Ovary (tissue), 9 donors: Measurements from ENCODE around the gene CYP2S1. TPM values are rescaled to one million over a fixed set of nuclear protein-coding genes. Genes with fewer than 3 reads are reported as not detected.

Experiments used
- DNase-seq, 5 donors: peaks; one replicate each; pipeline ENCODE4 v3.0.0-alpha.2; 2019 to 2020
- H3K27ac ChIP-seq, 2 donors: fragments of 200-600 bp; one replicate each; pipeline versions ENCODE4 v1.5.1 to v1.8.0; 2019 to 2022
- H3K27me3 ChIP-seq: fragments of 200-600 bp; one replicate; pipeline ENCODE4 v1.8.0; 2022
- H3K36me3 ChIP-seq: fragments of 200-600 bp; sonication (generic); one replicate; pipeline ENCODE4 v1.5.1; 2019
- H3K4me1 ChIP-seq: one replicate; pipeline ENCODE4 v1.8.1; 2013; ENCODE audit warnings: mild to moderate bottlenecking, moderate library complexity; ENCODE audit not compliant: insufficient read depth
- H3K4me3 ChIP-seq: fragments of 200-600 bp; sonication (generic); one replicate; pipeline ENCODE4 v1.5.1; 2017
- H3K9me3 ChIP-seq, 2 donors: fragments of 200-600 bp in 1 of 2; sonication (generic) in 1 of 2; one replicate each; pipeline versions ENCODE4 v1.5.1 to v1.8.1; 2013 to 2019; ENCODE audit warnings: mild to moderate bottlenecking in 1 of 2, moderate library complexity in 1 of 2
- CTCF ChIP-seq, 3 donors: fragments of 450-650 bp in 2 of 3; fragments of 200-600 bp in 1 of 3; IDR thresholded peaks; one replicate each; pipeline versions ENCODE4 v1.5.1 to v1.8.0; 2016 to 2022; ENCODE audit warnings: antibody characterized with exemption in 3 of 3, mild to moderate bottlenecking in 1 of 3
- EP300 ChIP-seq: sonication (generic); formaldehyde crosslinking; IDR thresholded peaks from one replicate; pipeline ENCODE4 v1.6.1; 2017; ENCODE audit warnings: antibody characterized with exemption
- POLR2A ChIP-seq: fragments of 450-650 bp; IDR thresholded peaks from one replicate; pipeline ENCODE4 v1.6.1; 2017; ENCODE audit warnings: antibody characterized with exemption, mild to moderate bottlenecking, moderate library complexity
- WGBS, 3 donors: extraction: QIAGEN DNeasy Blood & Tissue Kit in 1 of 3; methylation state at CpG; one replicate each; pipeline versions ENCODE4 v1.1.5 to v1.1.7; 2013 to 2017; 5-methylcytosine and 5-hydroxymethylcytosine counted together
- intact Hi-C, 4 donors: fragments of 100-400 bp; cut with DNase I; formaldehyde crosslinking; loops; one replicate each; pipeline versions ENCODE4 v1.11.0 to v1.15.1; 2022 to 2023
- polyA plus RNA-seq, 2 donors: library from polyadenylated mRNA; stranded (reverse); fragments of 200-250 nt in 1 of 2; fragments of 350-450 nt in 1 of 2; fragmentation: Illumina TruSeq in 1 of 2; extraction: RNeasy Lipid Tissue Mini Kit (QIAGEN cat#74804) in 1 of 2; gene quantifications; one replicate each; pipeline ENCODE4 v1.2.3, GENCODE V29; 2013 to 2014
- total RNA-seq, 7 donors: library from RNA; depleted of rRNA in 2 of 7; stranded (reverse); fragments of >200 nt in 2 of 7; fragmentation: NEBNext Ultra II Directional in 3 of 7; extraction: Animal tissue kit (Norgen Biotek cat#: 25700) in 3 of 7; gene quantifications; one replicate each; pipeline versions ENCODE4 v1.1.0 to v1.2.4, GENCODE V29; 2016 to 2023
- donor health status: DM: no; HTN: no; CAD: no; lungs with moderate emphysema.
- donor health status: DM: no; HTN: no; CAD: no.
- donor health status: Bipolar disorder and iron deficiency.
- donor health status: DM: yes; HTN: yes; CAD: no.
- donor health status: DM: no; HTN: no; CAD: no.
- donor health status: DM: yes; HTN: yes; CAD: no.

Gene CYP2S1
- total and polyA plus RNA-seq, 9 donors = 0.15 to 6.9 (median 1.1) TPM

- TF ChIP-seq EP300 (no peak), CTCF (IDR thresholded peaks at IDR 0.05) (no peak), POLR2A (no peak)
- WGBS, 3 donors = 53 to 67% (median 60%) methylated on average over 9 of the region's 9 CpGs
- Histone ChIP-seq H3K9me3 (no peaks in the 10 kb centered on the region), H3K27me3 (no peaks in the 10 kb centered on the region), H3K36me3 (no peaks in the 10 kb centered on the region), H3K27ac (no peak overlapping the region), H3K4me3 (no peak overlapping the region), H3K4me1 (peaks cover 3% of the 10 kb centered on the region)
- intact Hi-C loops = loop anchor here (5.0 to 10.0 kb wide), 4 partner anchors 51 to 101 kb away; partner anchors contain the start of gene HNRNPUL1 (in 2 of the 4)
- DNase-seq = no peak
Observed at GRCh38 chr19:41206456-41206855, 13.4 kb downstream of the CYP2S1 start.

GRCh38 chr19:41206926-41207750 is 14.1 kb downstream of the CYP2S1 start:
- Histone ChIP-seq H3K4me3 (no peak overlapping the region), H3K36me3 (no peaks in the 10 kb centered on the region), H3K4me1 (peaks cover 3% of the 10 kb centered on the region), H3K27me3 (no peaks in the 10 kb centered on the region), H3K9me3 (no peaks in the 10 kb centered on the region), H3K27ac (no peak overlapping the region)
- WGBS, 3 donors = 45 to 55% (median 48%) methylated on average over 26 of the region's 26 CpGs
- DNase-seq = no peak
- TF ChIP-seq POLR2A = no peak
- no peak for TF ChIP-seq CTCF (IDR thresholded peaks at IDR 0.05)
- no peak for TF ChIP-seq EP300
- intact Hi-C loops = loop anchor here (5.0 to 10.0 kb wide), 4 partner anchors 50 to 100 kb away; partner anchors contain the start of gene HNRNPUL1 (in 2 of the 4)

- DNase-seq = no peak
- no peaks in the 10 kb centered on the region for H3K27me3 ChIP-seq
- no peaks in the 10 kb centered on the region for H3K4me1 ChIP-seq
- H3K4me3 ChIP-seq = no peak overlapping the region
- H3K36me3 ChIP-seq = no peaks in the 10 kb centered on the region
- H3K9me3 ChIP-seq = no peaks in the 10 kb centered on the region
- TF ChIP-seq EP300 = no peak
- TF ChIP-seq CTCF (IDR thresholded peaks at IDR 0.05) = no peak
- no peak for TF ChIP-seq POLR2A
- H3K27ac ChIP-seq = no peak overlapping the region
- 92 to 100% (median 93%) methylated on average over 1 of the region's 1 CpG for WGBS, 3 donors
- intact Hi-C loops = no loop called here
Observed at GRCh38 chr19:41214161-41214560, 21.1 kb downstream of the CYP2S1 start.

- Histone ChIP-seq H3K9me3 (no peaks in the 10 kb centered on the region), H3K4me1 (peaks cover 4% of the 10 kb centered on the region), H3K27ac (peak overlapping the region; percentile 90 to 96), H3K36me3 (no peaks in the 10 kb centered on the region), H3K27me3 (no peaks in the 10 kb centered on the region), H3K4me3 (no peak overlapping the region)
- 46 to 64% (median 53%) methylated on average over 7 of the region's 7 CpGs for WGBS, 3 donors
- intact Hi-C loops = loop anchor here in 1 of 4 donors (5.0 kb wide), 1 partner anchor 35 kb away; no protein-coding TSS in a partner anchor
- DNase-seq = no peak
- TF ChIP-seq EP300 (no peak), POLR2A (no peak), CTCF (IDR thresholded peaks at IDR 0.05) (no peak)
Observed at GRCh38 chr19:41217741-41218140, 24.7 kb downstream of the CYP2S1 start.
